Measurements from ENCODE around the gene NYAP1.
"Not testable (repeated sequence)": the region's sequence is repeated elsewhere in the genome, so short reads cannot be mapped to it uniquely, and the experiment has no call there.

GRCh38 chr7:100500743-100501142 lies 17.0 kb downstream of the NYAP1 start:
- TF ChIP-seq POU2F2, POLR2AphosphoS5, POLR2A, TAF1 (IDR thresholded peaks at IDR 0.05; ENCODE audit: low read depth, low read length): not testable (repeated sequence)
